ENCODE data around the gene TTC6.

- TF ChIP-seq CTCF (IDR thresholded peaks at IDR 0.05), result no peak
- TF ChIP-seq POLR2A (IDR thresholded peaks at IDR 0.05), result no peak
These were observed 7.4 kb upstream of the TTC6 start for GRCh38 chr14:37587881-37588666.
